ENCODE measurements around the gene PSMB4.
A peak's percentile ranks its signal among the peaks of the same experiment; 100 is the strongest.
"Not testable (repeated sequence)": the region's sequence is repeated elsewhere in the genome, so short reads cannot be mapped to it uniquely, and the experiment has no call there.

The PSMB4 gene

GRCh38 chr1:151399324-151400171 lies at the start of gene PSMB4:
TSS of gene PSMB4 (plus strand) at chr1:151399573. CDS start at chr1:151399588, 15 bp downstream.
- peaks cover 48% of the 10 kb centered on the region for H3K36me3 ChIP-seq (ENCODE audit: insufficient read depth, insufficient read length, low read length)
- peak; percentile 94 for DNase-seq (ENCODE audit: low read depth, low spot score)
- H3K4me1 ChIP-seq (ENCODE audit: insufficient read depth, insufficient read length): peaks cover 4% of the 10 kb centered on the region
- no peaks in the 10 kb centered on the region for H3K27me3 ChIP-seq (ENCODE audit: insufficient read depth, insufficient read length)
- TF ChIP-seq YY1 (IDR thresholded peaks at IDR 0.05; ENCODE audit: insufficient read depth, insufficient read length): peak; percentile 99
- no peak for TF ChIP-seq ZNF274 (IDR thresholded peaks at IDR 0.05; ENCODE audit: low read depth, low read length)
- H3K9me3 ChIP-seq (ENCODE audit: insufficient read depth, low read length): no peaks in the 10 kb centered on the region
- peak within 1 kb of the TSS; percentile 85 for H3K4me3 ChIP-seq (ENCODE audit: insufficient read length, low read depth)
- H3K9ac ChIP-seq (ENCODE audit: insufficient read length, low read depth): peak within 1 kb of the TSS; percentile 90

GRCh38 chr1:151350323-151350722 lies 49.0 kb upstream of the PSMB4 start:
- Histone ChIP-seq H3K4me1 (ENCODE audit: insufficient read depth, insufficient read length) (peaks cover 12% of the 10 kb centered on the region), H3K9me3 (ENCODE audit: insufficient read depth, low read length) (peaks cover 20% of the 10 kb centered on the region)
- not testable (repeated sequence) for H3K9ac ChIP-seq (ENCODE audit: insufficient read length, low read depth); H3K36me3 ChIP-seq (ENCODE audit: insufficient read depth, insufficient read length, low read length); H3K27me3 ChIP-seq (ENCODE audit: insufficient read depth, insufficient read length); H3K4me3 ChIP-seq (ENCODE audit: insufficient read length, low read depth); DNase-seq (ENCODE audit: low read depth, low spot score)

GRCh38 chr1:151352021-151352718 lies 47.2 kb upstream of the PSMB4 start:
- no peak for DNase-seq (ENCODE audit: low read depth, low spot score)
- H3K9ac ChIP-seq (ENCODE audit: insufficient read length, low read depth): no peak overlapping the region
- no peak overlapping the region for H3K4me3 ChIP-seq (ENCODE audit: insufficient read length, low read depth)
- no peak for TF ChIP-seq ZNF274 (IDR thresholded peaks at IDR 0.05; ENCODE audit: low read depth, low read length)
- TF ChIP-seq YY1 (IDR thresholded peaks at IDR 0.05; ENCODE audit: insufficient read depth, insufficient read length): no peak
- no peak for TF ChIP-seq SUZ12 (IDR thresholded peaks at IDR 0.05; ENCODE audit: extremely low read depth, insufficient read depth, insufficient read length)
- peaks cover 20% of the 10 kb centered on the region for H3K9me3 ChIP-seq (ENCODE audit: insufficient read depth, low read length)
- H3K4me1 ChIP-seq (ENCODE audit: insufficient read depth, insufficient read length): peaks cover 4% of the 10 kb centered on the region
- no peaks in the 10 kb centered on the region for H3K36me3 ChIP-seq (ENCODE audit: insufficient read depth, insufficient read length, low read length)
- H3K27me3 ChIP-seq (ENCODE audit: insufficient read depth, insufficient read length): no peaks in the 10 kb centered on the region

- Histone ChIP-seq H3K4me3 (ENCODE audit: insufficient read length, low read depth) (no peak overlapping the region), H3K36me3 (ENCODE audit: insufficient read depth, insufficient read length, low read length) (no peaks in the 10 kb centered on the region), H3K9ac (ENCODE audit: insufficient read length, low read depth) (no peak overlapping the region), H3K4me1 (ENCODE audit: insufficient read depth, insufficient read length) (no peaks in the 10 kb centered on the region), H3K9me3 (ENCODE audit: insufficient read depth, low read length) (peaks cover 12% of the 10 kb centered on the region), H3K27me3 (ENCODE audit: insufficient read depth, insufficient read length) (no peaks in the 10 kb centered on the region)
- no peak for TF ChIP-seq ZNF274 (IDR thresholded peaks at IDR 0.05; ENCODE audit: low read depth, low read length)
- TF ChIP-seq YY1 (IDR thresholded peaks at IDR 0.05; ENCODE audit: insufficient read depth, insufficient read length): no peak
- no peak for TF ChIP-seq SUZ12 (IDR thresholded peaks at IDR 0.05; ENCODE audit: extremely low read depth, insufficient read depth, insufficient read length)
- DNase-seq (ENCODE audit: low read depth, low spot score): no peak
These were observed 42.7 kb upstream of the PSMB4 start for GRCh38 chr1:151356696-151357095.

GRCh38 chr1:151361883-151362282 lies 37.5 kb upstream of the PSMB4 start:
- H3K9ac ChIP-seq (ENCODE audit: insufficient read length, low read depth): no peak overlapping the region
- TF ChIP-seq SUZ12 (IDR thresholded peaks at IDR 0.05; ENCODE audit: extremely low read depth, insufficient read depth, insufficient read length): no peak
- TF ChIP-seq YY1 (IDR thresholded peaks at IDR 0.05; ENCODE audit: insufficient read depth, insufficient read length): no peak
- H3K4me1 ChIP-seq (ENCODE audit: insufficient read depth, insufficient read length): no peaks in the 10 kb centered on the region
- H3K27me3 ChIP-seq (ENCODE audit: insufficient read depth, insufficient read length): no peaks in the 10 kb centered on the region
- peaks cover 36% of the 10 kb centered on the region for H3K36me3 ChIP-seq (ENCODE audit: insufficient read depth, insufficient read length, low read length)
- peaks cover 22% of the 10 kb centered on the region; the same call in 1 of the 2 replicates for H3K9me3 ChIP-seq (ENCODE audit: insufficient read depth, low read length)
- DNase-seq (ENCODE audit: low read depth, low spot score): no peak
- no peak overlapping the region for H3K4me3 ChIP-seq (ENCODE audit: insufficient read length, low read depth)

- H3K9ac ChIP-seq (ENCODE audit: insufficient read length, low read depth): no peak overlapping the region
- no peak for DNase-seq (ENCODE audit: low read depth, low spot score)
- peaks cover 22% of the 10 kb centered on the region; the same call in 1 of the 2 replicates for H3K9me3 ChIP-seq (ENCODE audit: insufficient read depth, low read length)
- no peaks in the 10 kb centered on the region for H3K4me1 ChIP-seq (ENCODE audit: insufficient read depth, insufficient read length)
- TF ChIP-seq YY1 (IDR thresholded peaks at IDR 0.05; ENCODE audit: insufficient read depth, insufficient read length): no peak
- TF ChIP-seq ZNF274 (IDR thresholded peaks at IDR 0.05; ENCODE audit: low read depth, low read length): no peak
- TF ChIP-seq SUZ12 (IDR thresholded peaks at IDR 0.05; ENCODE audit: extremely low read depth, insufficient read depth, insufficient read length): no peak
- H3K4me3 ChIP-seq (ENCODE audit: insufficient read length, low read depth): no peak overlapping the region
- peaks cover 39% of the 10 kb centered on the region for H3K36me3 ChIP-seq (ENCODE audit: insufficient read depth, insufficient read length, low read length)
- no peaks in the 10 kb centered on the region for H3K27me3 ChIP-seq (ENCODE audit: insufficient read depth, insufficient read length)
These were observed 36.8 kb upstream of the PSMB4 start for GRCh38 chr1:151362308-151363155.

- TF ChIP-seq YY1 (IDR thresholded peaks at IDR 0.05; ENCODE audit: insufficient read depth, insufficient read length) (no peak), ZNF274 (IDR thresholded peaks at IDR 0.05; ENCODE audit: low read depth, low read length) (no peak), SUZ12 (IDR thresholded peaks at IDR 0.05; ENCODE audit: extremely low read depth, insufficient read depth, insufficient read length) (no peak)
- H3K27me3 ChIP-seq (ENCODE audit: insufficient read depth, insufficient read length): no peaks in the 10 kb centered on the region
- H3K36me3 ChIP-seq (ENCODE audit: insufficient read depth, insufficient read length, low read length): peaks cover 63% of the 10 kb centered on the region
- peaks cover 4% of the 10 kb centered on the region for H3K4me1 ChIP-seq (ENCODE audit: insufficient read depth, insufficient read length)
- no peak overlapping the region for H3K4me3 ChIP-seq (ENCODE audit: insufficient read length, low read depth)
- H3K9me3 ChIP-seq (ENCODE audit: insufficient read depth, low read length): peaks cover 22% of the 10 kb centered on the region; the same call in 1 of the 2 replicates
- no peak for DNase-seq (ENCODE audit: low read depth, low spot score)
- H3K9ac ChIP-seq (ENCODE audit: insufficient read length, low read depth): no peak overlapping the region
These were observed 34.4 kb upstream of the PSMB4 start for GRCh38 chr1:151364996-151365395.
